Mesothelial cell of epicardium (in vitro differentiated cells): Measurements from ENCODE around the gene PMM1. TPM values are rescaled to one million over a fixed set of nuclear protein-coding genes. Genes with fewer than 3 reads are reported as not detected.

Experiments used
- DNase-seq, 2 experiments: peaks; one replicate each; pipeline ENCODE4 v3.0.0; 2021; ENCODE audit warnings: low spot score in 2 of 2; ENCODE audit not compliant: unreplicated experiment in 2 of 2
- H3K27ac Mint-ChIP-seq: 2 replicates; pipeline ENCODE4 v1.8.0; 2021; ENCODE audit warnings: mixed read lengths
- H3K27me3 Mint-ChIP-seq: 2 replicates; pipeline ENCODE4 v1.8.0; 2021; ENCODE audit warnings: low read depth, mixed read lengths
- H3K36me3 Mint-ChIP-seq: 2 replicates; pipeline ENCODE4 v1.8.0; 2021; ENCODE audit warnings: mixed read lengths
- H3K4me1 Mint-ChIP-seq: 2 replicates; pipeline ENCODE4 v1.8.0; 2021; ENCODE audit warnings: mixed read lengths
- H3K4me3 Mint-ChIP-seq: 2 replicates; pipeline ENCODE4 v1.8.0; 2021; ENCODE audit warnings: mild to moderate bottlenecking, moderate library complexity, mixed read lengths
- H3K9me3 Mint-ChIP-seq: 2 replicates; pipeline ENCODE4 v1.8.0; 2021; ENCODE audit warnings: mixed read lengths
- total RNA-seq: library from RNA; stranded (reverse); gene quantifications from 3 replicates; pipeline ENCODE4 v1.2.1, GENCODE V29; 2021
- TF ChIP-seq, protein P1 (sequence below): fragments of 200-600 bp; sonication (generic); IDR thresholded peaks from one replicate; pipeline ENCODE4 v1.5.0; 2021; ENCODE audit warnings: antibody characterized with exemption; ENCODE audit not compliant: unreplicated experiment

PMM1 gene
- total RNA-seq, 1 donor from 2014 or later, result 25.8 TPM

DNA sequence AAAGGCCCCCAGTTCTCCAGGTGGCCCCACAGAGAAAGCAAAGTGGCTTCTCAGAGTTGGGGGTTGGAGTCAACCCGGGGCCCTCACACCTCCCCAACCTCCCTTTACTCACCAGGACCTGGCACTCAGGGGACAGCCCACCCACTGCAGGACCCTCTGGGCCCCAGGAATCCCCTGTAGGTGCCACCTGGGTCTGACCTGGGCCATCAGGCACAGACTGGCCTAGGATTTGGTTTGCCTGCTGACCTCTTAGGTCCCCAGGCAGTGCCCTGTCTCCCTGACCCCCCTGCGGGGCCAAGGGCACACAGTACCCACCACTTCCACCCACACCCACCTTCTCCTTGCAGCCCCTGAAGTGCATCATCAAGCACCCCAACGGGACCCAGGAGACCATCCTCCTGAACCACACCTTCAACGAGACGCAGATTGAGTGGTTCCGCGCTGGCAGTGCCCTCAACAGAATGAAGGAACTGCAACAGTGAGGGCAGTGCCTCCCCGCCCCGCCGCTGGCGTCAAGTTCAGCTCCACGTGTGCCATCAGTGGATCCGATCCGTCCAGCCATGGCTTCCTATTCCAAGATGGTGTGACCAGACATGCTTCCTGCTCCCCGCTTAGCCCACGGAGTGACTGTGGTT, 61.4 kb downstream of the PMM1 start:
- no peaks in the 10 kb centered on the region for H3K4me1 Mint-ChIP-seq
- no peak for DNase-seq
- TF ChIP-seq, protein P1, sequence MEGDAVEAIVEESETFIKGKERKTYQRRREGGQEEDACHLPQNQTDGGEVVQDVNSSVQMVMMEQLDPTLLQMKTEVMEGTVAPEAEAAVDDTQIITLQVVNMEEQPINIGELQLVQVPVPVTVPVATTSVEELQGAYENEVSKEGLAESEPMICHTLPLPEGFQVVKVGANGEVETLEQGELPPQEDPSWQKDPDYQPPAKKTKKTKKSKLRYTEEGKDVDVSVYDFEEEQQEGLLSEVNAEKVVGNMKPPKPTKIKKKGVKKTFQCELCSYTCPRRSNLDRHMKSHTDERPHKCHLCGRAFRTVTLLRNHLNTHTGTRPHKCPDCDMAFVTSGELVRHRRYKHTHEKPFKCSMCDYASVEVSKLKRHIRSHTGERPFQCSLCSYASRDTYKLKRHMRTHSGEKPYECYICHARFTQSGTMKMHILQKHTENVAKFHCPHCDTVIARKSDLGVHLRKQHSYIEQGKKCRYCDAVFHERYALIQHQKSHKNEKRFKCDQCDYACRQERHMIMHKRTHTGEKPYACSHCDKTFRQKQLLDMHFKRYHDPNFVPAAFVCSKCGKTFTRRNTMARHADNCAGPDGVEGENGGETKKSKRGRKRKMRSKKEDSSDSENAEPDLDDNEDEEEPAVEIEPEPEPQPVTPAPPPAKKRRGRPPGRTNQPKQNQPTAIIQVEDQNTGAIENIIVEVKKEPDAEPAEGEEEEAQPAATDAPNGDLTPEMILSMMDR, result no peak
- H3K9me3 Mint-ChIP-seq, result no peaks in the 10 kb centered on the region
- H3K27me3 Mint-ChIP-seq, result no peaks in the 10 kb centered on the region
- H3K4me3 Mint-ChIP-seq, result no peak overlapping the region
- no peak overlapping the region for H3K27ac Mint-ChIP-seq
- H3K36me3 Mint-ChIP-seq, result peaks cover 16% of the 10 kb centered on the region

Other genes starting within 250 kb of the PMM1 start
- 10.4 to 10.5 TPM (median 10.4 TPM) in 3 replicates for gene TEF, start 207.9 kb downstream of the PMM1 start, total RNA-seq
- 40.2 to 44.0 TPM (median 42.1 TPM) in 3 replicates for gene TOB2, start 143.0 kb downstream of the PMM1 start, total RNA-seq
- 38.0 to 47.8 TPM (median 44.2 TPM) in 3 replicates for gene PHF5A, start 121.1 kb downstream of the PMM1 start, total RNA-seq
- 66.9 to 69.9 TPM (median 69.4 TPM) in 3 replicates for gene ACO2, start 120.7 kb downstream of the PMM1 start, total RNA-seq
- gene POLR3H, start 45.4 kb downstream of the PMM1 start, total RNA-seq, result 41.0 to 47.4 TPM (median 46.6 TPM) in 3 replicates
- 15.6 to 18.3 TPM (median 17.7 TPM) in 3 replicates for gene CSDC2, start 28.8 kb downstream of the PMM1 start, total RNA-seq
- gene DESI1, start 31.2 kb upstream of the PMM1 start, total RNA-seq, result 35.4 to 37.5 TPM (median 36.7 TPM) in 3 replicates
- gene XRCC6, start 31.5 kb upstream of the PMM1 start, total RNA-seq, result 216 to 221 TPM (median 221 TPM) in 3 replicates
- 110 to 116 TPM (median 115 TPM) in 3 replicates for gene SNU13, start 99.0 kb upstream of the PMM1 start, total RNA-seq
- 0.38 to 2.1 TPM (median 1.3 TPM) in 3 replicates for gene MEI1, start 109.7 kb upstream of the PMM1 start, total RNA-seq
- gene CCDC134, start 210.8 kb upstream of the PMM1 start, total RNA-seq, result 16.9 to 19.1 TPM (median 18.4 TPM) in 3 replicates
- gene SREBF2, start 243.3 kb upstream of the PMM1 start, total RNA-seq, result 127 to 130 TPM (median 129 TPM) in 3 replicates